HFFc6 (cell line): ENCODE data around the gene CX3CL1. TPM values are rescaled to one million over a fixed set of nuclear protein-coding genes. Genes with fewer than 3 reads are reported as not detected.

ENCODE experiments used
- DNase-seq: peaks from one replicate; pipeline ENCODE4 v3.0.0-alpha.2; 2018
- H3K27ac Mint-ChIP-seq: 2 replicates; pipeline ENCODE4 v1.8.0; 2020; ENCODE audit warnings: mild to moderate bottlenecking, mixed read lengths
- H3K27me3 Mint-ChIP-seq: 2 replicates; pipeline ENCODE4 v1.8.0; 2021; ENCODE audit warnings: mild to moderate bottlenecking, moderate library complexity, mixed read lengths; ENCODE audit not compliant: insufficient read depth
- H3K36me3 Mint-ChIP-seq: 2 replicates; pipeline ENCODE4 v1.8.0; 2021; ENCODE audit warnings: low read depth, mixed read lengths
- H3K4me1 Mint-ChIP-seq: 2 replicates; pipeline ENCODE4 v1.8.0; 2020; ENCODE audit warnings: low read depth, mixed read lengths
- H3K4me3 Mint-ChIP-seq: 2 replicates; pipeline ENCODE4 v1.8.0; 2020; ENCODE audit warnings: mild to moderate bottlenecking, moderate library complexity, mixed read lengths
- H3K9me3 Mint-ChIP-seq: 2 replicates; pipeline ENCODE4 v1.8.0; 2020; ENCODE audit warnings: mild to moderate bottlenecking, mixed read lengths
- CTCF ChIP-seq: fragments of 200-600 bp; sonication (generic); IDR thresholded peaks from 2 replicates; pipeline ENCODE4 v1.5.0; 2021; ENCODE audit warnings: antibody characterized with exemption, mild to moderate bottlenecking
- total RNA-seq, 6 experiments: library from RNA; stranded (reverse); fragmentation: NEBNext Ultra II Directional; extraction: Animal tissue kit (Norgen Biotek cat#: 25700); gene quantifications; 2 replicates in 1 of 6; 3 replicates in 5 of 6; pipeline ENCODE4 v1.2.3, GENCODE V29; 2021

Gene CX3CL1
- total RNA-seq, 6 experiments from 2014 or later: not detected

- no peak overlapping the region for H3K27ac Mint-ChIP-seq
- no peaks in the 10 kb centered on the region for H3K36me3 Mint-ChIP-seq
- no peak for DNase-seq
- H3K27me3 Mint-ChIP-seq: peaks cover 57% of the 10 kb centered on the region
- H3K9me3 Mint-ChIP-seq: no peaks in the 10 kb centered on the region; the same call in 1 of the 2 replicates
- H3K4me3 Mint-ChIP-seq: no peak overlapping the region
- H3K4me1 Mint-ChIP-seq: peaks cover 23% of the 10 kb centered on the region
- no peak for TF ChIP-seq CTCF
These were observed 27.3 kb upstream of the CX3CL1 start for GRCh38 chr16:57345021-57345420.

DNA sequence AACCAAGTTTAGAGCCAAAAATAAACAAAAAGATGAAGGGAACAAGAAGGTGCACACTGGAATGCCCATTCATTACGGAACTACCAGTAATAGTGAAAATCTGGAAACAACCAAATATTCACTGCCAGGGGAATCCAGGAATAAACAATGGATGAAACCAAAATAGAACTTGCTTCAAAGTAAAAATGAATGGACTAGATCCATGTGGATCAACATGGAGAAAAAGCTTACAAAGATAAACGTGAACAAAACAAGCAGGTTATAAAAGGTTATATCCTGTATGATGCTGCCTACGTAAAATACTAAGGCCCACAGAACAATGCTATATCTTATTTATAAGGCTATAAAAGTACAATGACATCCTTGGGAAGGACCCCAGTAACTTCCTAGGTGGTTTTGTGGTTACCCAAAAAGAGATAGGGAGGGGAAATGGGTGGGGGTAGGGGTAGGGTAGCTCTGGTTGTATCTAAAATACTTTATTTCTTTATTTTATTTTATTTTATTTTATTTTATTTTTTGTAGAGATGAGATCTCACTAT lies 26.6 kb upstream of the CX3CL1 start:
- peaks cover 19% of the 10 kb centered on the region for H3K4me1 Mint-ChIP-seq
- peaks cover 58% of the 10 kb centered on the region for H3K27me3 Mint-ChIP-seq
- TF ChIP-seq CTCF: no peak
- DNase-seq: no peak
- no peaks in the 10 kb centered on the region; the same call in 1 of the 2 replicates for H3K9me3 Mint-ChIP-seq
- no peaks in the 10 kb centered on the region for H3K36me3 Mint-ChIP-seq
- no peak overlapping the region for H3K4me3 Mint-ChIP-seq
- H3K27ac Mint-ChIP-seq: no peak overlapping the region

GRCh38 chr16:57347858-57348257 lies 24.4 kb upstream of the CX3CL1 start:
- no peak for TF ChIP-seq CTCF
- H3K4me3 Mint-ChIP-seq: no peak overlapping the region
- DNase-seq: no peak
- peaks cover 60% of the 10 kb centered on the region for H3K27me3 Mint-ChIP-seq
- no peaks in the 10 kb centered on the region; the same call in 1 of the 2 replicates for H3K9me3 Mint-ChIP-seq
- H3K4me1 Mint-ChIP-seq: no peaks in the 10 kb centered on the region
- no peak overlapping the region for H3K27ac Mint-ChIP-seq
- H3K36me3 Mint-ChIP-seq: no peaks in the 10 kb centered on the region

DNA sequence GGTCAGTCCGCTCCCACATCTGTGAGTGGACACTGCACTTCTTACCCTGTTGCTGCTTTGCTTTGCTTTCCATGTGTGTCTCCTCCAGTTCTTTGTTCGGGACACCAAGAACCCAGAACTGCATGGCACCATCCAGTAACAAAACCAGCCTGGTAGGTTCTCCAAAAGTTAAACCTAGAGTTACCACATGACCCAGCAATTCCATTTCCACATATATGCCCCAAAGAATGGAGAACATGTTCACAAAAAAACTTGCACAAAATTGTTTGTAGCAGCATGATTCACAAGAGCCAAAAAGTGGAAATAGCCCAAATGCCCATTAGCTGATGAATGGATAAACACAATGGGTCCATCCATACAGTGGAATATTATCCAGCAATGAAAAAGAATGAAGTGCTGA lies 24.0 kb upstream of the CX3CL1 start:
- peaks cover 56% of the 10 kb centered on the region for H3K27me3 Mint-ChIP-seq
- no peak overlapping the region for H3K27ac Mint-ChIP-seq
- no peaks in the 10 kb centered on the region for H3K4me1 Mint-ChIP-seq
- no peaks in the 10 kb centered on the region for H3K36me3 Mint-ChIP-seq
- no peak for TF ChIP-seq CTCF
- no peak for DNase-seq
- no peak overlapping the region for H3K4me3 Mint-ChIP-seq
- H3K9me3 Mint-ChIP-seq: no peaks in the 10 kb centered on the region; the same call in 1 of the 2 replicates

DNA sequence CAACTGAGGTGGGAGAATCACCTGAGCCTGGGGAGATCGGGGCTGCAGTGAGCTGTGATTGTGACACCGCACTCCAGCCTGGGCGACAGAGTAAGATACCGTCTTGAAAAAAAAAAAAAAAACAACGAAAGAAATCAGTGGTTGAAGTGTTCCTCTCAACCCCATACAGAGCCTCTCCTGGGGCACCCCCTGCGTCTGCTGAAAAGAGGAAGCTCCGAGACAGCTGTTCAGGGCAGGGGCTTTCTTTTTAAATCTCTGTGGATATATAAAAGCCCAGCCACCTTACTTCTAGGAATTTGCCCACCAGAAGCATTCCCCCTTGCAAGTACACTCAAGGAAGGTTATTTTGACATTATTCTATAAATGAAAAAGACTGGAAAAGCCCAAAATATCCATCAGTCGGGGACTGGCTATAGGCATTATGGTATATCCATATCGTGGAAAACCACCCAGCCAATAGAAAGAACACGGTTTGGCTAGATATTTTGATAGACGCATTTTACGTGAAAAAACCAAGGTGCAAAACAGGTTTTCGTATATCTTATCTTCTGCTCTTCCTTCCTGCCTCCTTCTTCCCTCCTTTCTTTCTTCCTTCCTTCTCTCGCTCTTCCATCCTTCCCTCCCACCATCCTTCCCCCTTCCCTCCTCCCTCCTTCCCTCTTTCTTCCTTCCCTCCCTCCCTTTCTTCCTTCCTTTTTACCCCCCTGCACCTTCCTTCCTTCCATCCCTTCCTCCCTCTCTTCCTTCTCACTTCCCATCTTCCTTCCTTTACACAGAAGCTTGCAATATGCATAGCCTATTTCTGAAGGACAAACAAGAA lies 22.9 kb upstream of the CX3CL1 start:
- H3K4me3 Mint-ChIP-seq: no peak overlapping the region
- TF ChIP-seq CTCF: no peak
- peaks cover 49% of the 10 kb centered on the region for H3K27me3 Mint-ChIP-seq
- DNase-seq: no peak
- no peak overlapping the region for H3K27ac Mint-ChIP-seq
- H3K36me3 Mint-ChIP-seq: no peaks in the 10 kb centered on the region
- no peaks in the 10 kb centered on the region for H3K4me1 Mint-ChIP-seq
- no peaks in the 10 kb centered on the region; the same call in 1 of the 2 replicates for H3K9me3 Mint-ChIP-seq
